HepG2 (cell line): Measurements from ENCODE around the gene HSP90AB1. TPM values are rescaled to one million over a fixed set of nuclear protein-coding genes. Genes with fewer than 3 reads are reported as not detected.

Experiments used
- ATAC-seq: fragments of 200-7000 bp; cut with Tn5 transposase; 3 replicates; pipeline ENCODE4 v1.9.1; 2020; ENCODE audit warnings: mild to moderate bottlenecking, moderate library complexity
- BruUV-seq: library from RNA; stranded (reverse); fragments of 400-500 nt; replicated peaks from 2 replicates; lab custom pipeline; 2021; lab: Mats Ljungman, UMichigan
- CTCF ChIA-PET: fragments of 300-600 bp; formaldehyde crosslinking; extraction: SDS; loops from one replicate; lab custom pipeline; 2021; ENCODE audit warnings: low total read pairs, inconsistent platforms, low intra/inter-chr PET ratio; lab: Yijun Ruan, JAX
- POLR2A ChIA-PET: fragments of 350-600 bp; sonication (Branson Sonifier 250); formaldehyde crosslinking; loops from one replicate; lab custom pipeline; 2020; ENCODE audit warnings: antibody characterized with exemption, inconsistent platforms; lab: Yijun Ruan, JAX
- DNase-seq: peaks from one replicate; pipeline ENCODE4 v3.0.0-alpha.2; 2015; ENCODE audit warnings: low spot score
- FAIRE-seq: peaks from 3 replicates; lab custom pipeline; 2011; peaks lifted over from hg19 to GRCh38; lab: Jason Lieb, UNC
- H2AFZ ChIP-seq: one replicate; pipeline ENCODE4 v1.6.1; 2011; ENCODE audit warnings: low read length, inconsistent platforms
- H3K27ac ChIP-seq: fragments of 300-600 bp; 3 replicates; pipeline ENCODE4 v1.8.0; 2011; ENCODE audit warnings: mixed run types, mild to moderate bottlenecking, mixed read lengths, low read length, inconsistent platforms; ENCODE audit not compliant: insufficient read depth; ENCODE audit errors: extremely low read length
- H3K27me3 ChIP-seq, 2 experiments: fragments of 200-600 bp in 1 of 2; 2 replicates in 1 of 2; 3 replicates in 1 of 2; pipeline versions ENCODE4 v1.6.0 to v1.8.0; 2011; ENCODE audit warnings: low read length in 2 of 2, mild to moderate bottlenecking in 2 of 2, moderate library complexity in 2 of 2, inconsistent platforms in 1 of 2; ENCODE audit not compliant: insufficient read depth in 2 of 2, control insufficient read depth in 1 of 2
- H3K36me3 ChIP-seq, 2 experiments: fragments of 200-600 bp in 1 of 2; replicated peaks in 1 of 2; 2 replicates in 1 of 2; 3 replicates in 1 of 2; pipeline versions ENCODE4 v1.5.1 to v1.8.0; 2011; ENCODE audit warnings: low read length in 2 of 2, inconsistent platforms in 1 of 2; ENCODE audit not compliant: insufficient read depth in 2 of 2, control insufficient read depth in 1 of 2
- H3K4me1 ChIP-seq: 2 replicates; pipeline ENCODE4 v1.5.1; 2012; ENCODE audit warnings: low read length, inconsistent platforms; ENCODE audit not compliant: insufficient read depth
- H3K4me2 ChIP-seq: 2 replicates; pipeline ENCODE4 v1.6.0; 2011; ENCODE audit warnings: low read depth, low read length, inconsistent platforms
- H3K4me3 ChIP-seq, 3 experiments: fragments of 200-600 bp in 1 of 3; sonication (generic), shearing (Covaris generic) in 1 of 3; replicated peaks in 1 of 3; 2 replicates each; pipeline ENCODE4 v1.5.1; 2011 to 2016; ENCODE audit warnings: low read length in 3 of 3, inconsistent platforms in 2 of 3, low read depth in 2 of 3, mild to moderate bottlenecking in 2 of 3, control low read depth in 1 of 3, mixed read lengths in 1 of 3; ENCODE audit not compliant: insufficient read depth in 1 of 3
- H3K79me2 ChIP-seq: one replicate; pipeline ENCODE4 v1.6.1; 2011; ENCODE audit warnings: low read length, inconsistent platforms; ENCODE audit not compliant: insufficient read depth
- H3K9ac ChIP-seq: 2 replicates; pipeline ENCODE4 v1.6.0; 2011; ENCODE audit warnings: mild to moderate bottlenecking, low read depth, low read length, inconsistent platforms; ENCODE audit not compliant: insufficient read depth
- H3K9me3 ChIP-seq: 2 replicates; pipeline ENCODE4 v1.5.1; 2012; ENCODE audit warnings: mild to moderate bottlenecking, low read length
- H4K20me1 ChIP-seq: 2 replicates; pipeline ENCODE4 v1.6.0; 2011; ENCODE audit warnings: inconsistent platforms, mild to moderate bottlenecking, low read length, moderate library complexity; ENCODE audit not compliant: insufficient read depth
- GLI4 ChIP-seq: sonication (generic); formaldehyde crosslinking; IDR thresholded peaks from 2 replicates; pipeline ENCODE4 v1.5.1; 2020; ENCODE audit warnings: missing genetic modification reagents, mild to moderate bottlenecking, moderate library complexity, borderline replicate concordance
- HMG20B ChIP-seq: conservative IDR thresholded peaks from 2 replicates; pipeline ENCODE4 v1.6.1; 2016; ENCODE audit warnings: missing genetic modification reagents, missing compliant biosample characterization
- HNRNPH1 ChIP-seq: fragments of 200-400 bp; formaldehyde crosslinking; optimal IDR thresholded peaks from 2 replicates; pipeline ENCODE3; 2017; ENCODE audit warnings: mild to moderate bottlenecking, low read depth, low read length
- HOXA3 ChIP-seq: sonication (generic); formaldehyde crosslinking; IDR thresholded peaks from 2 replicates; pipeline ENCODE4 v1.5.0; 2020; ENCODE audit warnings: missing genetic modification reagents
- MAZ ChIP-seq, 2 experiments: sonication (generic) in 1 of 2; formaldehyde crosslinking in 1 of 2; IDR thresholded peaks; 2 replicates each; pipeline versions ENCODE4 v1.5.0 to v1.6.1; 2012 to 2020; ENCODE audit warnings: low read depth in 2 of 2, mild to moderate bottlenecking in 2 of 2, borderline replicate concordance in 1 of 2, improper control_type of control experiment in 1 of 2, low read length in 1 of 2, missing genetic modification reagents in 1 of 2, moderate library complexity in 1 of 2
- MIER2 ChIP-seq: IDR thresholded peaks from 2 replicates; pipeline ENCODE4 v1.6.1; 2016; ENCODE audit warnings: missing biosample characterization, missing genetic modification reagents
- NR1H2 ChIP-seq: sonication (generic); formaldehyde crosslinking; IDR thresholded peaks from 2 replicates; pipeline ENCODE4 v1.8.1; 2022; ENCODE audit warnings: low read depth, missing genetic modification reagents, borderline replicate concordance
- PRDM4 ChIP-seq: sonication (generic); formaldehyde crosslinking; IDR thresholded peaks from 2 replicates; pipeline ENCODE4 v1.9.0; 2021; ENCODE audit warnings: missing genetic modification reagents, borderline replicate concordance
- SOX5 ChIP-seq: IDR thresholded peaks from 2 replicates; pipeline ENCODE4 v1.6.1; 2016; ENCODE audit warnings: borderline replicate concordance
- SRF ChIP-seq: IDR thresholded peaks from 2 replicates; pipeline ENCODE4 v1.6.1; 2011; ENCODE audit warnings: mild to moderate bottlenecking, low read depth, low read length, moderate library complexity
- ZBTB40 ChIP-seq, 2 experiments: fragments of 450-650 bp in 1 of 2; sonication (generic) in 1 of 2; formaldehyde crosslinking in 1 of 2; IDR thresholded peaks; 2 replicates each; pipeline versions ENCODE4 v1.6.1 to v1.8.0; 2016 to 2022; ENCODE audit warnings: antibody characterized with exemption in 1 of 2, mild to moderate bottlenecking in 1 of 2, missing genetic modification reagents in 1 of 2
- ZNF761 ChIP-seq: sonication (generic); formaldehyde crosslinking; conservative IDR thresholded peaks from 2 replicates; pipeline ENCODE4 v1.4.0; 2020; ENCODE audit warnings: mild to moderate bottlenecking, missing genetic modification reagents
- WGBS: methylation state at CpG from one replicate; pipeline ENCODE4 v1.1.6; 2017; ENCODE audit warnings: low lambda C conversion rate; 5-methylcytosine and 5-hydroxymethylcytosine counted together
- in situ Hi-C: cut with HindIII; loops from 2 replicates; pipeline ENCODE4 v1.10.0; 2017; ENCODE audit warnings: low pct_unique_long_range_greater_than_20kb; ENCODE audit not compliant: extremely low pct_ligation_motif_present
- intact Hi-C: fragments of 100-400 bp; cut with micrococcal nuclease; formaldehyde crosslinking; loops from one replicate; pipeline ENCODE4 v1.10.0; 2022; ENCODE audit not compliant: unreplicated experiment
- polyA plus RNA-seq, 8 experiments: library from polyadenylated mRNA; depleted of rRNA in 3 of 8; stranded (reverse) in 7 of 8; unstranded in 1 of 8; fragments of >200 nt; fragmentation: Illumina TruSeq in 4 of 8; extraction: Trizol in 4 of 8; gene quantifications; 2 replicates each; pipeline versions ENCODE4 v1.2.1 to v1.2.3, GENCODE V29; 2011 to 2016; ENCODE audit warnings: low read depth in 4 of 8, missing spikeins in 1 of 8, mixed read lengths in 1 of 8; ENCODE audit not compliant: insufficient read depth in 1 of 8
- total RNA-seq, 5 experiments: library from RNA; depleted of rRNA; stranded (reverse); fragments of >200 nt; fragmentation: Illumina TruSeq; extraction: Trizol; gene quantifications; 2 replicates each; pipeline ENCODE4 v1.2.3, GENCODE V29; 2016; ENCODE audit warnings: low read depth in 1 of 5

The HSP90AB1 gene
- total and polyA plus RNA-seq, 2 of the 13 experiments (the other 11 are each of a cell fraction or from before 2014, with no cell fraction given) = 1,325 to 1,472 TPM

- POLR2A ChIA-PET = no interaction called here
- CTCF ChIA-PET = no interaction called here
- no peaks in the 10 kb centered on the region for H3K79me2 ChIP-seq
- TF ChIP-seq PRDM4 (CRISPR knock-in tag) = no peak
- TF ChIP-seq HNRNPH1 = no peak
- no peak for TF ChIP-seq MAZ (IDR thresholded peaks at IDR 0.05; ENCODE audit: borderline replicate concordance, low read depth, low read length)
- no peak for TF ChIP-seq MAZ (CRISPR knock-in tag; IDR thresholded peaks at IDR 0.05; ENCODE audit: low read depth)
- TF ChIP-seq GLI4 (CRISPR knock-in tag) = no peak
- TF ChIP-seq ZNF761 (CRISPR knock-in tag) = no peak
- TF ChIP-seq ZBTB40 (IDR thresholded peaks at IDR 0.05) = no peak
- no peak for TF ChIP-seq ZBTB40 (CRISPR knock-in tag; IDR thresholded peaks at IDR 0.05)
- no peak for TF ChIP-seq SOX5 (CRISPR knock-in tag)
- TF ChIP-seq SRF = no peak
- no peak for TF ChIP-seq NR1H2 (CRISPR knock-in tag)
- no peak for TF ChIP-seq HMG20B (CRISPR knock-in tag)
- TF ChIP-seq HOXA3 (CRISPR knock-in tag) = no peak
- TF ChIP-seq MIER2 (CRISPR knock-in tag) = no peak
Measured at GRCh38 chr6:44272529-44272928, 25.6 kb downstream of the HSP90AB1 start.

More at GRCh38 chr6:44272529-44272928, 25.6 kb downstream of the HSP90AB1 start:
- Histone ChIP-seq H3K4me1 (peaks cover 41% of the 10 kb centered on the region), H3K27ac (no peak overlapping the region), H4K20me1 (peaks cover 2% of the 10 kb centered on the region; the same call in 1 of the 2 replicates), H3K9ac (no peak overlapping the region), H3K4me3 (no peak overlapping the region), H3K27me3 (peaks cover 30 to 84% of the 10 kb centered on the region in 2 experiments), H3K36me3 (no peaks in the 10 kb centered on the region), H3K4me2 (no peak overlapping the region), H2AFZ (no peak overlapping the region), H3K9me3 (no peaks in the 10 kb centered on the region)
- ATAC-seq (no peak), DNase-seq (no peak), FAIRE-seq (no peak)
- in situ Hi-C loops = loop anchor here (5.0 kb wide), 1 partner anchor 65 kb away; no protein-coding TSS in a partner anchor
- no TSS peak for BruUV-seq
- 19% methylated on average over 3 of the region's 3 CpGs for WGBS
- intact Hi-C loops = no loop called here
